ENCODE measurements around the gene MACC1. TPM values are rescaled to one million over a fixed set of nuclear protein-coding genes. Genes with fewer than 3 reads are reported as not detected.

MACC1 gene
- total RNA-seq, 1 donor from 2014 or later = 24.7 TPM

- DNase-seq = no peak
Measured at GRCh38 chr7:20223356-20223755, 6.2 kb upstream of the MACC1 start.

GRCh38 chr7:20222219-20222828 lies 5.1 kb upstream of the MACC1 start:
- Histone ChIP-seq H3K27ac (no peak overlapping the region), H3K27me3 (ENCODE audit: low read depth) (no peaks in the 10 kb centered on the region), H3K4me3 (no peak overlapping the region), H3K4me1 (peaks cover 40% of the 10 kb centered on the region), H3K36me3 (no peaks in the 10 kb centered on the region), H3K9me3 (no peaks in the 10 kb centered on the region)
- intact Hi-C loops (cut with DNase I) = no loop called here
- ATAC-seq = no peak
- no peak for TF ChIP-seq CTCF (IDR thresholded peaks at IDR 0.05)
- DNase-seq = no peak

More at GRCh38 chr7:20223356-20223755, 6.2 kb upstream of the MACC1 start:
- ATAC-seq = no peak
- no peak for TF ChIP-seq CTCF (IDR thresholded peaks at IDR 0.05)
- Histone ChIP-seq H3K9me3 (no peaks in the 10 kb centered on the region), H3K4me3 (no peak overlapping the region), H3K4me1 (peaks cover 31% of the 10 kb centered on the region), H3K27me3 (ENCODE audit: low read depth) (no peaks in the 10 kb centered on the region), H3K27ac (no peak overlapping the region), H3K36me3 (no peaks in the 10 kb centered on the region)
- intact Hi-C loops (cut with DNase I) = no loop called here

GRCh38 chr7:20220921-20221547 lies 3.9 kb upstream of the MACC1 start:
- Histone ChIP-seq H3K36me3 (no peaks in the 10 kb centered on the region), H3K4me3 (no peak overlapping the region), H3K27ac (peak overlapping the region; percentile 79), H3K4me1 (peaks cover 40% of the 10 kb centered on the region), H3K27me3 (ENCODE audit: low read depth) (no peaks in the 10 kb centered on the region), H3K9me3 (no peaks in the 10 kb centered on the region)
- TF ChIP-seq CTCF (IDR thresholded peaks at IDR 0.05) = no peak
- intact Hi-C loops (cut with DNase I) = no loop called here
- no peak for ATAC-seq
- DNase-seq = no peak

- Histone ChIP-seq H3K4me1 (peaks cover 40% of the 10 kb centered on the region), H3K27ac (peak overlapping the region; percentile 79), H3K9me3 (no peaks in the 10 kb centered on the region), H3K4me3 (no peak overlapping the region), H3K36me3 (no peaks in the 10 kb centered on the region), H3K27me3 (ENCODE audit: low read depth) (no peaks in the 10 kb centered on the region)
- ATAC-seq (no peak), DNase-seq (no peak)
- no peak for TF ChIP-seq CTCF (IDR thresholded peaks at IDR 0.05)
- intact Hi-C loops (cut with DNase I) = no loop called here
Measured at GRCh38 chr7:20220293-20220761, 3.1 kb upstream of the MACC1 start.

GRCh38 chr7:20219446-20220292 lies 2.5 kb upstream of the MACC1 start:
- no peaks in the 10 kb centered on the region for H3K9me3 ChIP-seq
- intact Hi-C loops (cut with DNase I) = no loop called here
- no peak overlapping the region for H3K4me3 ChIP-seq
- ATAC-seq (peak; percentile 40 to 87), DNase-seq (peak; percentile 81)
- H3K4me1 ChIP-seq = peaks cover 40% of the 10 kb centered on the region
- H3K27me3 ChIP-seq (ENCODE audit: low read depth) = no peaks in the 10 kb centered on the region
- no peaks in the 10 kb centered on the region for H3K36me3 ChIP-seq
- H3K27ac ChIP-seq = peak overlapping the region; percentile 79
- no peak for TF ChIP-seq CTCF (IDR thresholded peaks at IDR 0.05)

All from lower lobe of right lung (tissue), 2 donors.